Measurements from ENCODE around the gene CACNB3.
A peak's percentile ranks its signal among the peaks of the same experiment; 100 is the strongest.
"Not testable (repeated sequence)": the region's sequence is repeated elsewhere in the genome, so short reads cannot be mapped to it uniquely, and the experiment has no call there.

CACNB3 gene

DNA sequence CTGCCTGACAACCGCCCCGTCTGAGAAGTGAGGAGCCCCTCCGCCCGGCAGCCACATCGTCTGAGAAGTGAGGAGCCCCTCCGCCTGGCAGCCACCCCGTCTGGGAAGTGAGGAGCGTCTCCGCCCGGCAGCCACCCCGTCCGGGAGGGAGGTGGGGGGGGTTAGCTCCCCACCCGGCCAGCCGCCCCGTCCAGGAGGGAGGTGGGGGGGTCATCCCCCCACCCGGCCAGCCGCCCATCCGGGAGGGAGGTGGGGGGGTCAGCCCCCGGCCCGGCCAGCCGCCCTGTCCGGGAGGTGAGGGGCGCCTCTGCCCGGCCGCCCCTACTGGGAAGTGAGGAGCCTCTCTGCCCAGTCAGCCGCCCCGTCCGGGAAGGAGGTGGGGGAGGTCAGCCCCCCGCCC is 23.7 kb downstream of the CACNB3 start:
- not testable (repeated sequence) for H3K4me1 ChIP-seq (ENCODE audit: insufficient read depth, low read length); H3K9ac ChIP-seq (ENCODE audit: low read depth, low read length); H3K9me3 ChIP-seq (ENCODE audit: insufficient read depth, low read depth, low read length); H3K4me3 ChIP-seq (ENCODE audit: low read length); H3K27me3 ChIP-seq (ENCODE audit: insufficient read depth, low read length); H3K27ac ChIP-seq (ENCODE audit: low read depth, low read length)
- H3K36me3 ChIP-seq (ENCODE audit: insufficient read depth, low read length): peaks cover 78% of the 10 kb centered on the region
- 97% methylated on average over 27 of the region's 29 CpGs for WGBS

DNA sequence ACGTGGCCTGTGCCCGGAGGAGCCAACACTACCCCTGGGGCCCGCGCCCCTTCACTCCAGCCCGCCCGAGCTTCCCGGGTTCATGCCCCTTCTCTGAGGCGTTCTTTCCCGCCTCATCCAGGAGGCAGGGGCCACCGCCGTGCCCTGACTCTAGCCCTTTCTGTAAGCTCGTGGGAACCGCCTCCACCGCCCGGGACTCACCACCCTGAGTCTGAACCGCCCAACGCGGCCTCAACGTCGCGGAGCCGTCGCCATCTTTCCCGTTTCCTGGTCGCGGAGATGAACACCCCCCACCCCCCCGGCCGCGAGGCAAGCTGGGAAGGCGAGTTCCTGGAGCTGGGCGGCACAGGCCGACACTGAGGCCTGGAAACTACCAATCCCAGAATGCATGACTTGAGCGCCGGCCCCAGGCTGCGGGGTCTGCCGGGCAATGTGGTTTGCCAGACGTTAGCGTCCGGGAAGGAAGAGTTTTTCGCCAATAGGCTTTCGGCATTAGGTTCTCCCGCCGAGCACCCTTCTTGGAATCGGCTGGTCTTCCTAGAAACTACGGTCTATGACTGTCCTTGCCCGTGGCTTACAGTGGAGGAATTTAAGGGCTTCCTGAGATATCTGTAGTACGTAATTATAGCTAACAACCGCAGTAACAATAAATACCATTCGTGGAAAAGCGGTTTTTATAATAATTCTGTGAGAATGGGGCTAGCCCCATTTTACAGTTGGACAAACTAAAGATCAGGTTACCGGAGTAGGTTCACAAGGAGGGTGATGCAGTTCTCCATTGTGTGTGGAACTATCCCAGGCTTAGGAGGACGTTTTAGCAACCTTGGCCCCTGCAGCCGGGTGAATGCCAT is 33.8 kb downstream of the CACNB3 start, which contains the start of gene DDX23:
Gene DDX23, minus strand, starts transcription at position 281 of the 851 bp plus-strand sequence. CDS start 6,381 bp downstream, outside the sequence.
- no peaks in the 10 kb centered on the region for H3K27me3 ChIP-seq (ENCODE audit: insufficient read depth, low read length)
- peaks cover 6% of the 10 kb centered on the region for H3K4me1 ChIP-seq (ENCODE audit: insufficient read depth, low read length)
- H3K9me3 ChIP-seq (ENCODE audit: insufficient read depth, low read depth, low read length): no peaks in the 10 kb centered on the region
- 2% methylated on average over 50 of the region's 53 CpGs for WGBS
- peak within 1 kb of the TSS; percentile 96 for H3K9ac ChIP-seq (ENCODE audit: low read depth, low read length)
- H3K4me3 ChIP-seq (ENCODE audit: low read length): peak within 1 kb of the TSS; percentile 92
- H3K36me3 ChIP-seq (ENCODE audit: insufficient read depth, low read length): 0 out of 2 replicates have a peak, but pooled peaks cover 8% of the 10 kb centered on the region
- peak within 1 kb of the TSS; percentile 92 for H3K27ac ChIP-seq (ENCODE audit: low read depth, low read length)

DNA sequence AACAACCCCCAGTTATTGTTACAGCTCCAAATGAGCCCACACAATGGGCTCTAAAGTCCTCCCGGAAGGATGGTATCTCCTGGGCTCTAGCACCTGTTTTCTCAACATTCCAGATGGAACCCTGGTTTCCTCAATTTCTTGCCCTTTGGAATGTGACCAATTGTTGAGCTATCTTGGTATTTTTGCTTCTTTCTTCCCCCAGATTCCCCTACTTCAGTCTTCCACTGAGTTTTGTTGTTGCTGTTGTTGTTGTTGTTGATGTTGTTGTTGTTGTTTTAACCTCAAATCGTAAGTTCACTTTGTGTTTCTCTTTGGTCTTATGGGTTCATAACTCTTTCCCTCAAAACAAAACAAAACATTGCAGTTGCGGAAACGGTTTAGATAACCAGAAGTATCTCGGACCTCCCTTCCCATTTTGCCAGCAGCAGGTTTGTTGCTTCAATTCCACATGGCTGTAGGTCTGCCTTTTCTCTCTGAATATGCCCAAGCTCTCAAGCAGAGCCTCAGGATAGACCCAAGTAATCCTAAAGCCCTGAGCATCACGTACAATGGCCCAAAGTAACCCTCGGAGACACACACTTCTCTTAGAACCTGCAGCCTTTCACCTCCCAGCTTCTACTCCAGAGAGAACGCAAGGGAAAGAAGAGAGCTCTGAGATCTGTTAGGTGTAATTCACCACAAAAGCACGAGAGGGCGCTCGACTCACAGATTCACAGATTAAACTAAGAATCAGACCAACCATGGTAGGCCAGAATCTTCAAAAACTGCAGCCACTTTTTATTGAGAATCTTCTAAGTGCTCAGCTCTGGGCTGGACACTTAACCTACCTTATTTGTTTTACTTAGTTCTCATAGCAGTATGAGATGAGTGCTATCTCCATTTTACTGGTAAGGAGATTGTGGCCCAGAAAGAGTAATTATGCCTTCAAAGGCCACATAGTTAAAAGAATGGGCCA is 34.7 kb downstream of the CACNB3 start:
- H3K27ac ChIP-seq (ENCODE audit: low read depth, low read length): no peak overlapping the region
- H3K9me3 ChIP-seq (ENCODE audit: insufficient read depth, low read depth, low read length): no peaks in the 10 kb centered on the region
- H3K27me3 ChIP-seq (ENCODE audit: insufficient read depth, low read length): no peaks in the 10 kb centered on the region
- 28% methylated on average over 11 of the region's 11 CpGs for WGBS
- H3K9ac ChIP-seq (ENCODE audit: low read depth, low read length): 0 out of 2 replicates have a peak overlapping the region, but pooled peaks have one; percentile 54
- H3K4me3 ChIP-seq (ENCODE audit: low read length): peak overlapping the region; percentile 92
- peaks cover 16% of the 10 kb centered on the region for H3K36me3 ChIP-seq (ENCODE audit: insufficient read depth, low read length)
- peaks cover 6% of the 10 kb centered on the region for H3K4me1 ChIP-seq (ENCODE audit: insufficient read depth, low read length)

DNA sequence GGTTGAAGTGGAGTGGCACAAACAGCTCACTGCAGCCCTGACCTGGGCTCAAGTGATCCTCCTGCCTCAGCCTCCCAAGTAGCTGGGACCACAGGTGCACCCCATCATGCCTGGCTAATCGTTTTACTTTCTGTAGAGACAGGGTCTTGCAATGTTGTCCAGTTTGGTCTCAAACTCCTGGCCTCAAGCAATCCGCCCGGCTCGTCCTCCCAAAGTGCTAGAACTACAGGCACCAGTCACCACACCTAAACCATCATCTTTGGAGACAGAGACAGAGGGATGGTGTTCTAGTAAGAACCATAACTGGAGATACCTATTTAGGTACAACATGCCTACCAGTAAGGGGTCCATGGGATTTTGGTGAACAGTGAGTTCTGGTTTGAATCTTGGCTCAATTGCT is 36.2 kb downstream of the CACNB3 start:
- Histone ChIP-seq H3K36me3 (ENCODE audit: insufficient read depth, low read length) (peaks cover 22% of the 10 kb centered on the region), H3K4me3 (ENCODE audit: low read length) (no peak overlapping the region), H3K27me3 (ENCODE audit: insufficient read depth, low read length) (no peaks in the 10 kb centered on the region), H3K9ac (ENCODE audit: low read depth, low read length) (no peak overlapping the region), H3K4me1 (ENCODE audit: insufficient read depth, low read length) (peaks cover 6% of the 10 kb centered on the region), H3K27ac (ENCODE audit: low read depth, low read length) (no peak overlapping the region), H3K9me3 (ENCODE audit: insufficient read depth, low read depth, low read length) (no peaks in the 10 kb centered on the region)
- WGBS: 83% methylated on average over 4 of the region's 4 CpGs

DNA sequence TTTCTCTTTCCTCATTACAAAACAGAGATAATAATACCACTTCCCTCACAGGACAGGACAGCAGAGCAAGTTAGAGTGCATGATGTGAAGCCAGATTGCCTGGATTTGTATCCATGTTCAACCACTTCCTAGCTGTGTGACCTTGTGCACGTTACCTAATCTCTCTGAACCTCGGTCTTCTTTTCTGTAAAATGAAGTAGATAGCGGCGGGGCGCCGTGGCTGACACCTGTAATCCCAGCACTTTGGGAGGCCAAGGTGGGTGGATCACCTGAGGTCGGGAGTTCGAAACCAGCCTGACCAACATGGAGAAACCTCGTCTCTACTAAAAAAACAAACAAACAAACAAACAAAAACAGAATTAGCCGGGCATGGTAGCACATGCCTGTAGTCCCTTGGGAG is 36.6 kb downstream of the CACNB3 start:
- not testable (repeated sequence) for H3K9ac ChIP-seq (ENCODE audit: low read depth, low read length); H3K4me1 ChIP-seq (ENCODE audit: insufficient read depth, low read length); H3K4me3 ChIP-seq (ENCODE audit: low read length); H3K27ac ChIP-seq (ENCODE audit: low read depth, low read length); H3K27me3 ChIP-seq (ENCODE audit: insufficient read depth, low read length); H3K9me3 ChIP-seq (ENCODE audit: insufficient read depth, low read depth, low read length)
- 97% methylated on average over 10 of the region's 10 CpGs for WGBS
- peaks cover 21% of the 10 kb centered on the region for H3K36me3 ChIP-seq (ENCODE audit: insufficient read depth, low read length)

DNA sequence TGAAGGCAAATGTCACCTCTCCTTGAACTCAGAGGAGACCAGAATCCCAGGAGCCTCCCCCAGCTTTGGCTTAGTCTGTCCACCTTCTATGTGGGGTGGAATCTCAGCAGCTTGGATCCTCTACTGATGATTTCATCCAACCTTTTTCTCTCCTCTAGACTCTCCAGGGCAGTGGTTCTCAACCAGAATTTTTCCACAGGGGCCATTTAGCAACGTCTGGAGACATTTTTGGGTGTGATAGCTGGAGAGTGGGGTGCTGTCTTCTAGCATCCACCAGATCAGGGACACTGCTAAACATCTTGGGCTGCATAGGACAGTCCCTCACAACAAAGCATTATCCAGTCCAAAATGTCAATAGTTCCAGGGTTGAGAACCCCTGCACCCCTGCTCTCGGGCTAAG is 38.1 kb downstream of the CACNB3 start:
- no peak overlapping the region for H3K4me3 ChIP-seq (ENCODE audit: low read length)
- no peak overlapping the region for H3K27ac ChIP-seq (ENCODE audit: low read depth, low read length)
- H3K36me3 ChIP-seq (ENCODE audit: insufficient read depth, low read length): peaks cover 30% of the 10 kb centered on the region
- no peaks in the 10 kb centered on the region for H3K27me3 ChIP-seq (ENCODE audit: insufficient read depth, low read length)
- no peaks in the 10 kb centered on the region for H3K9me3 ChIP-seq (ENCODE audit: insufficient read depth, low read depth, low read length)
- WGBS: 97% methylated on average over 2 of the region's 2 CpGs
- no peak overlapping the region for H3K9ac ChIP-seq (ENCODE audit: low read depth, low read length)
- H3K4me1 ChIP-seq (ENCODE audit: insufficient read depth, low read length): peaks cover 6% of the 10 kb centered on the region

DNA sequence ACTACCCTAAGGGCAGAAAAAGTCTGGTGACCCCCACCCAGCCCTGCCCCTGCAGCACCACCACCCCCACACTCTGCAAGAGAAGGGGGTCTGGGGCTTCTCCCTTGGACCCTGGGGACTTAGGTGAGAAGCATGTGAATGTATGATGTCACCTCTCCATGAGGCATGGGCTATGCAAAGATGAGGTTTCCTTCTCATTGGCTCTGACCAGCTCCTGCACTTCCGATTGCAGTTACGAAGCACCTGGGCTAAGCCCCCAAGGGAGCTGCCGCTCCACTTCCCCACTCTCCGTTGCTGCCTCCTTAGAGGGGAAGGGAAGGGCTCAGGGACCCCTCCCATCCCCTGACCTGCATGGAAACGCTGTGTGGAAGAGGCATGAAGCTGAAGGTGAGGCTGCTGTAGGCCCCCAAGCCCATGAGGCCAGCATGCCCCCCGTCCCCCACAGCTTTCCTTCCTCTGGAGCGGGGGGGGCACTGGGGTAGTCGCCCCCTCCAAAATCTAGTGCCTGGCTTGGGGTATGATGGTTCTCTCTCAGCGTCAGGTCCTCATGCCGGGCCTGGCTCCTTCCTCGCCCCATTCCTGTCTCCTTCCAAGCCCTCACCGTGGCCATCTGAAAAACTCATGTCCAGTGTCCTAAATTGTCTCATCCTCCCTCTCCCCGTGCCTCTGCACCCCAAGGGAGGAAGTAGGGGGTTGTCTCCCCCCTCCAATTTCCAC is 39.1 kb downstream of the CACNB3 start:
- 87% methylated on average over 11 of the region's 13 CpGs for WGBS
- Histone ChIP-seq H3K4me1 (ENCODE audit: insufficient read depth, low read length) (peaks cover 6% of the 10 kb centered on the region), H3K9ac (ENCODE audit: low read depth, low read length) (no peak overlapping the region), H3K27me3 (ENCODE audit: insufficient read depth, low read length) (no peaks in the 10 kb centered on the region), H3K9me3 (ENCODE audit: insufficient read depth, low read depth, low read length) (no peaks in the 10 kb centered on the region), H3K36me3 (ENCODE audit: insufficient read depth, low read length) (peaks cover 41% of the 10 kb centered on the region), H3K4me3 (ENCODE audit: low read length) (no peak overlapping the region), H3K27ac (ENCODE audit: low read depth, low read length) (no peak overlapping the region)

DNA sequence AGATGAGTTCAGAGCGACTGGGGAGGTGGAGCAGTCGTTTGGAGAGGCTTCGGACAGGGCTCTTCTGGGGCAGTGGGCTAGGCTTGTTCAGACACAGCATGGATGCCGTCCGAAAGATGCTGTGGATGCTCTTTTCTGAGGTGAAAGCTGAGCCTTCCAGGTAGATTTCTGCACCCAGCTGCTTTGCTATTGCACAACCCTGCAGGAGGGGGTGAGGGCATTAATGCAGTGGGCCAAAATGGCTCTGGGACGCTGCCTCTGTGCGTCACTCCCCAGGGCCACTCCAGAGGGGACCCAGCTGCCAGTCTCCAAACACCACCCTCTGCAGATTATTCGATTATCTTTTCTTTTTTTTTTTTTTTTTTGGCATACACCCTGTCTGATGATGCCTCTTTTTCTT is 39.7 kb downstream of the CACNB3 start:
- H3K9me3 ChIP-seq (ENCODE audit: insufficient read depth, low read depth, low read length): no peaks in the 10 kb centered on the region
- 93% methylated on average over 8 of the region's 8 CpGs for WGBS
- H3K27ac ChIP-seq (ENCODE audit: low read depth, low read length): no peak overlapping the region
- H3K9ac ChIP-seq (ENCODE audit: low read depth, low read length): no peak overlapping the region
- H3K4me1 ChIP-seq (ENCODE audit: insufficient read depth, low read length): peaks cover 7% of the 10 kb centered on the region
- peaks cover 44% of the 10 kb centered on the region for H3K36me3 ChIP-seq (ENCODE audit: insufficient read depth, low read length)
- H3K27me3 ChIP-seq (ENCODE audit: insufficient read depth, low read length): no peaks in the 10 kb centered on the region
- H3K4me3 ChIP-seq (ENCODE audit: low read length): no peak overlapping the region

DNA sequence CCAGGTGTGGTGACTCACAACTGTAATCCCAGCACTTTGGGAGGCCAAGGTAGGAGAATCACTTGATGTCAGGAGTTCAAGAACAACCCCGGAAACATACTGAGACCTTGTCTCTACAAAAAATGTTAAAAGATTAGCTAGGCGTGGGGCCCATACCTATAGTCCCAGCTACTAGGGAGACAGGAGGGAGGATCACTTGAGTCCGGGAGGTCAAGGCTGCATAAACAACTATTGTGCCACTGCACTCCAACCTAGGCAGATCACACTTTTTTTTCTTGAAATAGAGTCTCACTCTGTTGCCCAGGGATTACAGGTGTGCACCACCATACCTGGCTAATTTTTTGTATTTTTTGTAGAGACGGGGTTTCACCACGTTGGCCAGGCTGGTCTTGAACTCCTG is 41.3 kb downstream of the CACNB3 start:
- H3K9me3 ChIP-seq (ENCODE audit: insufficient read depth, low read depth, low read length): no peaks in the 10 kb centered on the region
- H3K27me3 ChIP-seq (ENCODE audit: insufficient read depth, low read length): no peaks in the 10 kb centered on the region
- 99% methylated on average over 5 of the region's 5 CpGs for WGBS
- no peak overlapping the region for H3K4me3 ChIP-seq (ENCODE audit: low read length)
- no peak overlapping the region for H3K27ac ChIP-seq (ENCODE audit: low read depth, low read length)
- peaks cover 44% of the 10 kb centered on the region for H3K36me3 ChIP-seq (ENCODE audit: insufficient read depth, low read length)
- no peak overlapping the region for H3K9ac ChIP-seq (ENCODE audit: low read depth, low read length)
- H3K4me1 ChIP-seq (ENCODE audit: insufficient read depth, low read length): peaks cover 22% of the 10 kb centered on the region; the same call in 1 of the 2 replicates

DNA sequence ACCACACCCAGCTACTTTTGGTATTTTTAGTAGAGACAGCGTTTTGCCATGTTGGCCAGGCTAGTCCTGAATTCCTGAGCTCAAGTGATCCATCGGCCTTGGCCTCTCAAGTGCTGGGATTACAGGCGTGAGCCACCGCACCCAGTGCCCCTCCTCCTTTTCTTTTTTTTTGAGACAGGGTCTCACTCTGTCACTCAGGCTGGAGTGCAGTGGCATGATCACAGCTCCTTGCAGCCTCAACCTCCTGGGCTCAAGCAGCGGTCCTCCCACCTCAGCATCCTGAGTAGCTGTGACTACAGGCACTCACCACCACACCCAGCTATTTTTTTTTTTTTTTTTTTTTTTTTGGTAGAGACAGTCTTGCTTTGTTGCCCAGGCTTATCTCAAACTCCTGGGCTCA is 41.9 kb downstream of the CACNB3 start:
- H3K4me1 ChIP-seq (ENCODE audit: insufficient read depth, low read length): peaks cover 24% of the 10 kb centered on the region; the same call in 1 of the 2 replicates
- peaks cover 44% of the 10 kb centered on the region for H3K36me3 ChIP-seq (ENCODE audit: insufficient read depth, low read length)
- H3K4me3 ChIP-seq (ENCODE audit: low read length); H3K9me3 ChIP-seq (ENCODE audit: insufficient read depth, low read depth, low read length); H3K27ac ChIP-seq (ENCODE audit: low read depth, low read length); H3K27me3 ChIP-seq (ENCODE audit: insufficient read depth, low read length); H3K9ac ChIP-seq (ENCODE audit: low read depth, low read length): not testable (repeated sequence)
- 95% methylated on average over 5 of the region's 5 CpGs for WGBS
